KMS-11 (cell line): Measurements from ENCODE around the gene OR51B5.
"Not testable (repeated sequence)": the region's sequence is repeated elsewhere in the genome, so short reads cannot be mapped to it uniquely, and the experiment has no call there.

Source experiments
- H2AFZ ChIP-seq: fragments of 200-600 bp; sonication (generic); 2 replicates; pipeline ENCODE4 v1.6.1; 2016; ENCODE audit warnings: antibody characterized with exemption, mixed run types, low read depth
- H3K27ac ChIP-seq: fragments of 200-600 bp; sonication (generic); 2 replicates; pipeline ENCODE4 v1.6.1; 2016; ENCODE audit warnings: mild to moderate bottlenecking, mixed run types
- H3K27me3 ChIP-seq: fragments of 200-600 bp; sonication (generic); 2 replicates; pipeline ENCODE4 v1.6.1; 2017; ENCODE audit warnings: mild to moderate bottlenecking, low read depth, mixed run types, moderate library complexity; ENCODE audit not compliant: insufficient read depth
- H3K36me3 ChIP-seq: fragments of 200-600 bp; sonication (generic); 2 replicates; pipeline ENCODE4 v1.6.1; 2017; ENCODE audit warnings: mild to moderate bottlenecking, mixed run types; ENCODE audit not compliant: insufficient read depth
- H3K4me1 ChIP-seq: fragments of 200-600 bp; sonication (generic); 2 replicates; pipeline ENCODE4 v1.6.1; 2016; ENCODE audit warnings: mild to moderate bottlenecking, low read depth, mixed run types; ENCODE audit not compliant: poor library complexity, severe bottlenecking
- H3K4me2 ChIP-seq: fragments of 200-600 bp; sonication (generic); 2 replicates; pipeline ENCODE4 v1.7.0; 2016; ENCODE audit warnings: mild to moderate bottlenecking, mixed run types
- H3K4me3 ChIP-seq: fragments of 200-600 bp; sonication (generic); IDR thresholded peaks from 2 replicates; pipeline ENCODE4 v1.6.1; 2017; ENCODE audit warnings: low read depth, low read length, mixed read lengths; ENCODE audit not compliant: insufficient read depth
- H3K79me2 ChIP-seq: fragments of 200-600 bp; sonication (generic); 2 replicates; pipeline ENCODE4 v1.6.1; 2016; ENCODE audit warnings: low read depth, mixed run types; ENCODE audit not compliant: insufficient read depth
- H3K9ac ChIP-seq: fragments of 200-600 bp; sonication (generic); 2 replicates; pipeline ENCODE4 v1.6.1; 2016; ENCODE audit warnings: mild to moderate bottlenecking, mixed run types
- H4K20me1 ChIP-seq: fragments of 200-600 bp; sonication (generic); 2 replicates; pipeline ENCODE4 v1.6.1; 2016; ENCODE audit warnings: mild to moderate bottlenecking, mixed run types; ENCODE audit not compliant: insufficient read depth
- TF ChIP-seq, protein P1 (sequence below): fragments of 200-600 bp; sonication (generic); conservative IDR thresholded peaks from 2 replicates; pipeline ENCODE4 v1.6.1; 2017; ENCODE audit warnings: low read depth, mild to moderate bottlenecking, antibody characterized with exemption, low read length, moderate library complexity, mixed read lengths

The OR51B5 gene

DNA sequence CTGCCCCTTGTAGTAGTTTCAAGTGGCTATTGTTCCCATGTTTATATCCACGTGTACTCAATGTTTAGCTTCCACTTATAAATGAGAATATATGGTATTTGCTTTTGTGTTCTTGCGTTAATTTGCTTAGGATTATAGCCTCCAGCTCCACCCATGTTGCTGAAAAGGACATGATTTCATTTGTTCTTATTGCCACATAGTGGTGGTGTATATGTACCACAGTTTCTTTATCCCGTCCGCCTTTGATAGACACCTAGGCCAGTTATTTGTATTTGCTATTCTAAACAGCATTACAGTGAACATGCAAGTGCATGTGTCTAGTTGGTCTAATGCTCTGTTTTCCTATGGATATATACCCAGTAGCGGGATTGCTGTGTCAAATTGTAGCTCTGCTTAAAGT lies 26.0 kb downstream of the OR51B5 start:
- Histone ChIP-seq H4K20me1 (no peaks in the 10 kb centered on the region), H2AFZ (no peak overlapping the region), H3K79me2 (no peaks in the 10 kb centered on the region), H3K27ac (no peak overlapping the region), H3K27me3 (no peaks in the 10 kb centered on the region), H3K36me3 (no peaks in the 10 kb centered on the region), H3K4me3 (no peak overlapping the region), H3K9ac (no peak overlapping the region), H3K4me1 (no peaks in the 10 kb centered on the region), H3K4me2 (no peak overlapping the region)
- TF ChIP-seq, protein P1, sequence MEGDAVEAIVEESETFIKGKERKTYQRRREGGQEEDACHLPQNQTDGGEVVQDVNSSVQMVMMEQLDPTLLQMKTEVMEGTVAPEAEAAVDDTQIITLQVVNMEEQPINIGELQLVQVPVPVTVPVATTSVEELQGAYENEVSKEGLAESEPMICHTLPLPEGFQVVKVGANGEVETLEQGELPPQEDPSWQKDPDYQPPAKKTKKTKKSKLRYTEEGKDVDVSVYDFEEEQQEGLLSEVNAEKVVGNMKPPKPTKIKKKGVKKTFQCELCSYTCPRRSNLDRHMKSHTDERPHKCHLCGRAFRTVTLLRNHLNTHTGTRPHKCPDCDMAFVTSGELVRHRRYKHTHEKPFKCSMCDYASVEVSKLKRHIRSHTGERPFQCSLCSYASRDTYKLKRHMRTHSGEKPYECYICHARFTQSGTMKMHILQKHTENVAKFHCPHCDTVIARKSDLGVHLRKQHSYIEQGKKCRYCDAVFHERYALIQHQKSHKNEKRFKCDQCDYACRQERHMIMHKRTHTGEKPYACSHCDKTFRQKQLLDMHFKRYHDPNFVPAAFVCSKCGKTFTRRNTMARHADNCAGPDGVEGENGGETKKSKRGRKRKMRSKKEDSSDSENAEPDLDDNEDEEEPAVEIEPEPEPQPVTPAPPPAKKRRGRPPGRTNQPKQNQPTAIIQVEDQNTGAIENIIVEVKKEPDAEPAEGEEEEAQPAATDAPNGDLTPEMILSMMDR, result no peak

DNA sequence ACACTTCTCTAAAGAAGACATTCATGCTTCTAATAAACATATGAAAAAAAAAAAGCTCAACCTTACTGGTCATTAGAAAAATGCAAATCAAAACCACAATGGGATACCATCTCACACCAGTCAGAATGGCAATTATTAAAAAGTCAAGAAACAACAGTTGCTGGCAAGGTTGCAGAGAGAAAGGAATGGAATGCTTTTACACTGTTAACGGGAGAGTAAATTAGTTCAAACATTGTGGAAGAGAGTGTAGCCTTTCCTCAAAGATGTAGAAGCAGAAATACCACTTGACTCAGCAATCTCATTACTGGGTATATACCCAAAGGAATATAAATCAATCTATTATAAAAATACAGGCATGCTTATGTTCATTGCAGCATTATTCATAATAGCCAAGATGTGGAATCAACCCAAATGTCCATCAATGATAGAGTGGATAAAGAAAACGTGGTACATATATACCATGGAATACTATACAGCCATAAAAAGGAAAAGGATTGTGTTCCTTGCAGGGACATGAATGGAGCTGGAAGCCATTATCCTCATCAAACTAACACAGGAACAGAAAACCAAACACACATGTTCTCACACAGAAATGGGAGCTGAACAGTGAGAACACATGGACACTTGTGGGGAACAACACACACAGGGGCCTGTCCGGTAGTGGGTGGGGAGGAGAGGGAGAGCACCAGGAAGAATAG lies 29.8 kb downstream of the OR51B5 start:
- not testable (repeated sequence) for H2AFZ ChIP-seq, H3K9ac ChIP-seq, H3K4me3 ChIP-seq, H3K4me2 ChIP-seq, H4K20me1 ChIP-seq, H3K27ac ChIP-seq, H3K4me1 ChIP-seq, H3K79me2 ChIP-seq, H3K36me3 ChIP-seq, H3K27me3 ChIP-seq

DNA sequence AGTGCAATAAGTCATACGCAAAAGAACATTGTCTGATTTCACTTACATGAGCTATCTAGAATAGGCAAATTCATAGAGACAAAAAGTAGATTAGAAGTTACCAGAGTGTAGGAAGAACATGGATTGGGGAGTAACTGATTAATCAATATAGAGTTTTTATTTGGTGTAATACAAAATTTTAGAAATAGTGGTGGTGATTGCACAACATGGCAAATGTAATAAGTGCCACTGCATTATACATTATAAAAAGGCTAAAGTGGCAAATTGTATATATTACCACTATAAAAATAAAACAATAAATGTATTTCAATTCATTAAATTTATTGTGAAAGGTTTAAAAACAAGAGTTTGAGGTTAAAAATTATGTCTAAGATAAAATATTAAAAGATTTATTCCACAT lies 32.9 kb downstream of the OR51B5 start:
- H3K4me3 ChIP-seq, result no peak overlapping the region
- no peaks in the 10 kb centered on the region for H3K4me1 ChIP-seq
- H3K4me2 ChIP-seq, result no peak overlapping the region
- H4K20me1 ChIP-seq, result no peaks in the 10 kb centered on the region
- no peaks in the 10 kb centered on the region for H3K27me3 ChIP-seq
- no peak overlapping the region for H3K9ac ChIP-seq
- TF ChIP-seq, protein P1, result no peak
- no peaks in the 10 kb centered on the region for H3K36me3 ChIP-seq
- no peak overlapping the region for H2AFZ ChIP-seq
- H3K27ac ChIP-seq, result no peak overlapping the region
- no peaks in the 10 kb centered on the region for H3K79me2 ChIP-seq

DNA sequence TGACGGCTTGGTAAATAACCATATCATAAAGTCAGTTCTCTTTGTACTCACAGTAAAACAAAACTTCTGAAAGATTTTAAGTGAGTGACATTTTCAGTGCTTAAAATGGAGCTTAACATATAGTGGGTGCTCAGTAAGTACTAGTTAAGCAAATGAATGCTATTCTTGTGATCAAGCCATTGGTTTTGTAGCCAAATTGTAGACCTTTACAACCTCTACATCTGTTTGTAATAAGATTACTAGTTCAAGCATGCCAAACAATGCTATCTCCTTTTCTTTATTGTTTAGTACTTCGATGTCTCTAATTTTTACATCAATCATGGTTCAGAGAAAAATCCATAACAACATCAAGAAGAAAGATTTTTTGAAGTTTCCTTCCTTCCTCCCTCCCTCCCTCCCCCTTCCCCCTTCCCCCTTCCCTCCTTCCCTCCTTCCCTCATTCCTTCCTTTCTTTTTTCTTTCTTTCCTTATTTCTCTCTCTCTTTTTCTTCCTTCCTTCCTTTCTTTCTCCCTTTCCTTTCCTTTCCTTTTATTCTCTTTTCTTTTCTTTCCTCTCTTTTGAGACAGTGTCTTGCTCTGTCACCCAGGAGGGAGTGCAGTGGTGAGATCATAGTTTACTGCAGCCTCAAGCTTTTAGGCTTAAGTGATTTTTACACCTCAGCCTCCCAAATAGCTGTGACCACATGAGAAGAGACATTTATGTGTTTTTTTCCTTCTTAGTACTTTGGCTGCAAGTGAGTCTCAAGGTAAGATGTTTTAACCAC lies 35.9 kb downstream of the OR51B5 start:
- Histone ChIP-seq H3K36me3 (no peaks in the 10 kb centered on the region), H4K20me1 (no peaks in the 10 kb centered on the region), H2AFZ (no peak overlapping the region), H3K27me3 (no peaks in the 10 kb centered on the region), H3K4me3 (no peak overlapping the region), H3K27ac (no peak overlapping the region), H3K4me2 (no peak overlapping the region), H3K79me2 (no peaks in the 10 kb centered on the region), H3K9ac (no peak overlapping the region), H3K4me1 (no peaks in the 10 kb centered on the region)
- TF ChIP-seq, protein P1, result no peak

DNA sequence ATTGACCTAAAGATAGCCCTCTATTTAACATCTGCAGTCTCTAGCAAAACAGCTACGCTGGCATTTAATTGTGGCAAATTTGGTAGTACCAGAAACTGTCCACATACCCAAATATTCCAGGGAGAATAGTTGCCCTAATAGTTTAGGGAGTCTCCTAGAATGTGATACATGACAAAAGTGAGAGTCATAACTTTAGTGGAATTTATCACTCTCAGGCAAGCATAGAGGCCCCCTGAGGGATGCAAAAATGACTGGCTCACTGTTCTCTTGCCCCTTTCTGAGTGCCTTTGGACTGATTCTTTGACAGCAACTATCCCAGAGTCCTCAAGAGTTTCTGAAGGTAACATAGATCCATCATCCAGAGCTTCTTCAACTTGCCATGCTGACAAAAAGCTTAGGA lies 39.3 kb downstream of the OR51B5 start:
- Histone ChIP-seq H3K4me3 (no peak overlapping the region), H3K9ac (no peak overlapping the region), H2AFZ (no peak overlapping the region), H3K4me1 (no peaks in the 10 kb centered on the region), H3K36me3 (no peaks in the 10 kb centered on the region), H4K20me1 (no peaks in the 10 kb centered on the region), H3K79me2 (no peaks in the 10 kb centered on the region), H3K27me3 (no peaks in the 10 kb centered on the region), H3K27ac (no peak overlapping the region), H3K4me2 (no peak overlapping the region)
- TF ChIP-seq, protein P1, result no peak
